ENCODE data around the gene TOX2. TPM values are rescaled to one million over a fixed set of nuclear protein-coding genes. Genes with fewer than 3 reads are reported as not detected.

TOX2 gene
- total RNA-seq (2022) (2.4 and 2.7 TPM in 2 replicates), Bru-seq, nascent RNA (percentile 32 among the genes with signal in this experiment), BruChase-seq, experiment 1, labeled RNA remaining after a 6-hour chase (percentile 25 among the genes with signal in this experiment), BruChase-seq, experiment 2, labeled RNA remaining after a 2-hour chase (percentile 24 among the genes with signal in this experiment)
- long read RNA-seq, partial matches to known transcripts = 1 of 3 reads
- long read RNA-seq, other reads (novel, unspliced or antisense) = 1 of 3 reads

DNA sequence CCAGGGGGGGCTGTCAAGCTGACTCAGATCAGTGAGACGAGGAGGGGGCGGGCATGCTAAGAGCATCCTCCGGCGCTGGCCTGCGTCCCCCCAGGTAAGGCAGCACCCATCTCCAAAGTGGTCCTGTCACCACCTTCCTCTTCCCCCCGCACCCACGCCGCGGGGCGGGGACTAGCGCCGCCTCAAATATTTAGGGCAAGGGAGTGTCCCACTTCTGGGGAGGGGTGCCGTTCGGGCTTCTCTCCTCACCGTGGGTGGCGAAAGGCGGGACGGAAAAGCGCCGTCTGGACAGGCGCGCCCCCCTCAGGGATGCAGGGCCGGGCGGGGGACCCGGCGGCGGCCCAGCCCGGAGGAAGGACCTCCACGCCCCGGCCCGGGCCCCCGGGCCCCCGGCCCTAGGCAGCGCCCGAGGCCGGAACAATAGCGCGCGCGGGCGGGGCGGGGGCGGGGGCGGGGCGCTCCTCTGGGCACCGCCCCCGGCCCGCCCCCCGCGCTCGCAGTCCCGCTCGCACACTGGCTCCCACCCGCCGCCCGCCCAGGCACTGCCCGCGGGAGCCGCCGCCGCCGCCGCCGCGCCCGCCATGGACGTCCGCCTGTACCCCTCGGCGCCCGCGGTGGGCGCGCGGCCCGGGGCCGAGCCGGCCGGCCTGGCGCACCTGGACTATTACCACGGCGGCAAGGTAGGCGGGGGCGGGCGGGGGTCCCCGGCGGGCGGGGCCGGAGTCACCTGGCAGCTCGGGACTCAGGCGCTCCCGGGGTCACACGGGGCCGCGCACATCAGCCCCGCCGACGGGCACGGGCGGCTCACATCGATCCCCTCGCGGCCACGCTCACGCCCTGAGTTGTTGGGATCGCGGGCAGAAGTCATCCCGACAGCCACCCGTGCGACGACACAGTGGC is at the start of gene TOX2:
TOX2 (plus strand) TSS at position 542 of the 900 bp plus-strand sequence; CDS start at position 582, 40 bp downstream.
- BruUV-seq (replicated peaks) = no TSS peak
- TF ChIP-seq, protein P1, sequence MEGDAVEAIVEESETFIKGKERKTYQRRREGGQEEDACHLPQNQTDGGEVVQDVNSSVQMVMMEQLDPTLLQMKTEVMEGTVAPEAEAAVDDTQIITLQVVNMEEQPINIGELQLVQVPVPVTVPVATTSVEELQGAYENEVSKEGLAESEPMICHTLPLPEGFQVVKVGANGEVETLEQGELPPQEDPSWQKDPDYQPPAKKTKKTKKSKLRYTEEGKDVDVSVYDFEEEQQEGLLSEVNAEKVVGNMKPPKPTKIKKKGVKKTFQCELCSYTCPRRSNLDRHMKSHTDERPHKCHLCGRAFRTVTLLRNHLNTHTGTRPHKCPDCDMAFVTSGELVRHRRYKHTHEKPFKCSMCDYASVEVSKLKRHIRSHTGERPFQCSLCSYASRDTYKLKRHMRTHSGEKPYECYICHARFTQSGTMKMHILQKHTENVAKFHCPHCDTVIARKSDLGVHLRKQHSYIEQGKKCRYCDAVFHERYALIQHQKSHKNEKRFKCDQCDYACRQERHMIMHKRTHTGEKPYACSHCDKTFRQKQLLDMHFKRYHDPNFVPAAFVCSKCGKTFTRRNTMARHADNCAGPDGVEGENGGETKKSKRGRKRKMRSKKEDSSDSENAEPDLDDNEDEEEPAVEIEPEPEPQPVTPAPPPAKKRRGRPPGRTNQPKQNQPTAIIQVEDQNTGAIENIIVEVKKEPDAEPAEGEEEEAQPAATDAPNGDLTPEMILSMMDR (IDR thresholded peaks at IDR 0.05; ENCODE audit: unreplicated experiment) = no peak
- CTCF ChIA-PET = no interaction called here
- Mint-ChIP-seq H3K4me3 (ENCODE audit: unreplicated experiment) (peak within 1 kb of the TSS; percentile 81), H3K27me3 (ENCODE audit: insufficient read depth, unreplicated experiment) (no peaks in the 10 kb centered on the region), H3K4me1 (ENCODE audit: insufficient read depth, unreplicated experiment) (peaks cover 5% of the 10 kb centered on the region), H3K36me3 (ENCODE audit: insufficient read depth, unreplicated experiment) (peaks cover 14% of the 10 kb centered on the region), H3K27ac (ENCODE audit: low read depth, unreplicated experiment) (no peak within 1 kb of the TSS), H3K9me3 (ENCODE audit: unreplicated experiment) (no peaks in the 10 kb centered on the region)
- intact Hi-C loops (cut with micrococcal nuclease) = no loop called here
- POLR2A ChIA-PET = interaction anchor here (0.7 to 0.8 kb wide), 2 partner anchors 10 to 40 kb away, joined by 3 read pairs; no protein-coding TSS in a partner anchor
- peak; percentile 23 for DNase-seq (ENCODE audit: unreplicated experiment)

- no peak for DNase-seq (ENCODE audit: unreplicated experiment)
- Mint-ChIP-seq H3K4me3 (ENCODE audit: unreplicated experiment) (no peak overlapping the region), H3K27me3 (ENCODE audit: insufficient read depth, unreplicated experiment) (no peaks in the 10 kb centered on the region), H3K36me3 (ENCODE audit: insufficient read depth, unreplicated experiment) (no peaks in the 10 kb centered on the region), H3K27ac (ENCODE audit: low read depth, unreplicated experiment) (no peak overlapping the region), H3K9me3 (ENCODE audit: unreplicated experiment) (no peaks in the 10 kb centered on the region), H3K4me1 (ENCODE audit: insufficient read depth, unreplicated experiment) (no peaks in the 10 kb centered on the region)
- CTCF ChIA-PET = interaction anchor here (0.5 to 1.2 kb wide), 4 partner anchors 11 to 447 kb away, joined by 3 to 5 read pairs (median 3); no protein-coding TSS in a partner anchor
- TF ChIP-seq, protein P1 (IDR thresholded peaks at IDR 0.05; ENCODE audit: unreplicated experiment) = no peak
- intact Hi-C loops (cut with micrococcal nuclease) = no loop called here
- POLR2A ChIA-PET = interaction anchor here (1.3 kb wide), 1 partner anchor 13 kb away, joined by 5 read pairs; no protein-coding TSS in a partner anchor
- BruUV-seq (replicated peaks) = no TSS peak
Measured at GRCh38 chr20:43868091-43868490, 46.6 kb upstream of the TOX2 start.

DNA sequence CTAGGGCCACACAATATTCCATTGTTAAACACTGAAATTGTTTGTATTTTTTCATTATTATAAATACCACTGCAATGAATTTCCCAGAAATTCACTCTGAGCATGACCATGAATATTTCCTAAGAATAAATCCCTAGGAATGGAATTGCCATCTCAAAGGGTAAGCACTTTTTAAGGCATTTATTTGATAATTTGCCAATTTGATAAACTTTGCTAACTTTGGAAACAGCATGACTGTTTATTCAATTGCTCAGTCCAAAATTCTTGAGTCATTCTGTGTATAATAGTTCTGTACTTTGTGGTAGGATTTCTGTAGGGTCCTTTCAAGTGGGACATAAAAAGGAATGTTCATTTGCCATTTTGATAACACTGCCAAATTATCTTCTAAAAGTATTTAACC is 44.2 kb upstream of the TOX2 start:
- no peaks in the 10 kb centered on the region for H3K9me3 Mint-ChIP-seq (ENCODE audit: unreplicated experiment)
- no peak for DNase-seq (ENCODE audit: unreplicated experiment)
- H3K4me3 Mint-ChIP-seq (ENCODE audit: unreplicated experiment) = no peak overlapping the region
- no peaks in the 10 kb centered on the region for H3K4me1 Mint-ChIP-seq (ENCODE audit: insufficient read depth, unreplicated experiment)
- no TSS peak for BruUV-seq (replicated peaks)
- ChIA-PET POLR2A (no interaction called here), CTCF (no interaction called here)
- no peak overlapping the region for H3K27ac Mint-ChIP-seq (ENCODE audit: low read depth, unreplicated experiment)
- TF ChIP-seq, protein P1 (IDR thresholded peaks at IDR 0.05; ENCODE audit: unreplicated experiment) = no peak
- intact Hi-C loops (cut with micrococcal nuclease) = no loop called here
- peaks cover 17% of the 10 kb centered on the region for H3K27me3 Mint-ChIP-seq (ENCODE audit: insufficient read depth, unreplicated experiment)
- H3K36me3 Mint-ChIP-seq (ENCODE audit: insufficient read depth, unreplicated experiment) = no peaks in the 10 kb centered on the region

DNA sequence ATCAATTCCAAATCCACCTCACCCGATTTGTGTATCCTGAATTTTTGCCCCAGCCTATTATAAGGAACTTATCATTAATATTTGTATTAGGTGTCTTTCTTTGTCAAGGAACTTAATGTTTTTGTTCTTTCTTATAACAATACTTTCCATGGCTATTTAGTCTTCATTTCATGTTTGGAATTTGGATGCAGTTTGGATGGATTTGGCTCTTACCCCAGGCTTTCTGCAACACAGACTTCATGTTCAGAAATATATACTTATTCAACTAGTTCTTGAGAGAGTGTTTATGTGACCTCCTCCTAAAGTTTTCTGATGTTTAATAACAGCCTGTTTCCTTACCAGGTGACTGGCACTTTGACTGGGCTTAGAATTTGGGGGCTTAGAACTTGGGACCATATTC is 35.9 kb upstream of the TOX2 start:
- Mint-ChIP-seq H3K27me3 (ENCODE audit: insufficient read depth, unreplicated experiment) (peaks cover 16% of the 10 kb centered on the region), H3K9me3 (ENCODE audit: unreplicated experiment) (peaks cover 8% of the 10 kb centered on the region), H3K36me3 (ENCODE audit: insufficient read depth, unreplicated experiment) (no peaks in the 10 kb centered on the region), H3K4me1 (ENCODE audit: insufficient read depth, unreplicated experiment) (no peaks in the 10 kb centered on the region), H3K27ac (ENCODE audit: low read depth, unreplicated experiment) (no peak overlapping the region), H3K4me3 (ENCODE audit: unreplicated experiment) (no peak overlapping the region)
- no peak for DNase-seq (ENCODE audit: unreplicated experiment)
- intact Hi-C loops (cut with micrococcal nuclease) = no loop called here
- ChIA-PET CTCF (no interaction called here), POLR2A (no interaction called here)
- BruUV-seq (replicated peaks) = no TSS peak
- TF ChIP-seq, protein P1 (IDR thresholded peaks at IDR 0.05; ENCODE audit: unreplicated experiment) = no peak
